RWPE2 (cell line): ENCODE data around the gene FASLG.

Experiments used
- ATAC-seq: fragments of 200-7000 bp; cut with Tn5 transposase; 3 replicates; pipeline ENCODE4 v1.9.1; 2021; ENCODE audit warnings: low read depth
- DNase-seq: peaks from one replicate; pipeline ENCODE4 v3.0.0-alpha.2; 2020; ENCODE audit warnings: low spot score
- H3K27ac ChIP-seq: fragments of 450-650 bp; 2 replicates; pipeline ENCODE4 v1.5.1; 2017; ENCODE audit warnings: mild to moderate bottlenecking; ENCODE audit not compliant: poor library complexity, severe bottlenecking
- H3K27me3 ChIP-seq: fragments of 250-450 bp; sonication (Bioruptor Pico); 2 replicates; pipeline ENCODE4 v1.5.1; 2021; ENCODE audit warnings: mild to moderate bottlenecking, moderate library complexity; ENCODE audit not compliant: insufficient read depth, poor library complexity, severe bottlenecking
- H3K36me3 ChIP-seq: fragments of 250-450 bp; sonication (Bioruptor Pico); 2 replicates; pipeline ENCODE4 v1.5.1; 2020; ENCODE audit warnings: low read depth, mild to moderate bottlenecking, moderate library complexity
- H3K4me1 ChIP-seq: fragments of 250-450 bp; sonication (Bioruptor Pico); 2 replicates; pipeline ENCODE4 v1.5.1; 2021; ENCODE audit warnings: mild to moderate bottlenecking, moderate library complexity; ENCODE audit not compliant: insufficient read depth, poor library complexity, severe bottlenecking
- H3K4me3 ChIP-seq: fragments of 250-450 bp; sonication (Bioruptor Pico); 2 replicates; pipeline ENCODE4 v1.5.1; 2021; ENCODE audit warnings: mild to moderate bottlenecking, moderate library complexity; ENCODE audit not compliant: severe bottlenecking
- H3K9me3 ChIP-seq: fragments of 250-450 bp; sonication (Bioruptor Pico); 2 replicates; pipeline ENCODE4 v1.5.1; 2021; ENCODE audit warnings: mild to moderate bottlenecking, moderate library complexity; ENCODE audit not compliant: severe bottlenecking
- TF ChIP-seq, protein P1 (sequence below): fragments of 450-650 bp; IDR thresholded peaks from one replicate; pipeline ENCODE4 v1.5.1; 2017; ENCODE audit warnings: mild to moderate bottlenecking, moderate library complexity; ENCODE audit not compliant: poor library complexity, severe bottlenecking

Gene FASLG, protein sequence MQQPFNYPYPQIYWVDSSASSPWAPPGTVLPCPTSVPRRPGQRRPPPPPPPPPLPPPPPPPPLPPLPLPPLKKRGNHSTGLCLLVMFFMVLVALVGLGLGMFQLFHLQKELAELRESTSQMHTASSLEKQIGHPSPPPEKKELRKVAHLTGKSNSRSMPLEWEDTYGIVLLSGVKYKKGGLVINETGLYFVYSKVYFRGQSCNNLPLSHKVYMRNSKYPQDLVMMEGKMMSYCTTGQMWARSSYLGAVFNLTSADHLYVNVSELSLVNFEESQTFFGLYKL

DNA sequence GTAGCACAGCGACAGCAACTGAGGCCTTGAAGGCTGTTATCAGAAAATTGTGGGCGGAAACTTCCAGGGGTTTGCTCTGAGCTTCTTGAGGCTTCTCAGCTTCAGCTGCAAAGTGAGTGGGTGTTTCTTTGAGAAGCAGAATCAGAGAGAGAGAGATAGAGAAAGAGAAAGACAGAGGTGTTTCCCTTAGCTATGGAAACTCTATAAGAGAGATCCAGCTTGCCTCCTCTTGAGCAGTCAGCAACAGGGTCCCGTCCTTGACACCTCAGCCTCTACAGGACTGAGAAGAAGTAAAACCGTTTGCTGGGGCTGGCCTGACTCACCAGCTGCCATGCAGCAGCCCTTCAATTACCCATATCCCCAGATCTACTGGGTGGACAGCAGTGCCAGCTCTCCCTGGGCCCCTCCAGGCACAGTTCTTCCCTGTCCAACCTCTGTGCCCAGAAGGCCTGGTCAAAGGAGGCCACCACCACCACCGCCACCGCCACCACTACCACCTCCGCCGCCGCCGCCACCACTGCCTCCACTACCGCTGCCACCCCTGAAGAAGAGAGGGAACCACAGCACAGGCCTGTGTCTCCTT is at the start of gene FASLG:
FASLG (plus strand) TSS at position 233 of the 583 bp plus-strand sequence; CDS start at position 332, 99 bp downstream.
- Histone ChIP-seq H3K27ac (no peak within 1 kb of the TSS), H3K4me1 (peaks cover 15% of the 10 kb centered on the region), H3K36me3 (no peaks in the 10 kb centered on the region), H3K9me3 (no peaks in the 10 kb centered on the region), H3K4me3 (no peak within 1 kb of the TSS), H3K27me3 (no peaks in the 10 kb centered on the region)
- TF ChIP-seq, protein P1, sequence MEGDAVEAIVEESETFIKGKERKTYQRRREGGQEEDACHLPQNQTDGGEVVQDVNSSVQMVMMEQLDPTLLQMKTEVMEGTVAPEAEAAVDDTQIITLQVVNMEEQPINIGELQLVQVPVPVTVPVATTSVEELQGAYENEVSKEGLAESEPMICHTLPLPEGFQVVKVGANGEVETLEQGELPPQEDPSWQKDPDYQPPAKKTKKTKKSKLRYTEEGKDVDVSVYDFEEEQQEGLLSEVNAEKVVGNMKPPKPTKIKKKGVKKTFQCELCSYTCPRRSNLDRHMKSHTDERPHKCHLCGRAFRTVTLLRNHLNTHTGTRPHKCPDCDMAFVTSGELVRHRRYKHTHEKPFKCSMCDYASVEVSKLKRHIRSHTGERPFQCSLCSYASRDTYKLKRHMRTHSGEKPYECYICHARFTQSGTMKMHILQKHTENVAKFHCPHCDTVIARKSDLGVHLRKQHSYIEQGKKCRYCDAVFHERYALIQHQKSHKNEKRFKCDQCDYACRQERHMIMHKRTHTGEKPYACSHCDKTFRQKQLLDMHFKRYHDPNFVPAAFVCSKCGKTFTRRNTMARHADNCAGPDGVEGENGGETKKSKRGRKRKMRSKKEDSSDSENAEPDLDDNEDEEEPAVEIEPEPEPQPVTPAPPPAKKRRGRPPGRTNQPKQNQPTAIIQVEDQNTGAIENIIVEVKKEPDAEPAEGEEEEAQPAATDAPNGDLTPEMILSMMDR, result no peak
- no peak for ATAC-seq
- DNase-seq, result no peak

DNA sequence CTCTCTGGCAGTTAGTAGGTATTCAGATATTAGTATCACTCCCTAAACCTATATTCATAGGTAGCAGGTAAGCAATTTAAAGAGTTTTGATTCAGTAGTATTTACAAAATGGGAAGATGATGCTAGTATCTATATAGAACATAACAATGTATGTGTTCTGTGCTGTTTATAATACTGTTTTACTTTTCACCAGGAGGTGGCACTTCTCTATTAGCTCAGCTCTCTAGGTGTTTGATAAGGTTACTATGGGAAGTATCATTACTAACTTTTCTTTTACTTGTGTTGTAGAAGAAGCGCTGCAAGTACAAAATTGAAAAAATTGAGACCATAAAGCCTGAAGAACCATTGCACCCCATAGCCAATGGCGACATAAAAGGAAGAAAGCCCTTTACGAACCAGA is 49.4 kb upstream of the FASLG start:
- DNase-seq, result no peak
- TF ChIP-seq, protein P1, result peak; percentile 70
- H3K36me3 ChIP-seq, result peaks cover 43% of the 10 kb centered on the region
- H3K4me3 ChIP-seq, result no peak overlapping the region
- H3K9me3 ChIP-seq, result no peaks in the 10 kb centered on the region
- H3K4me1 ChIP-seq, result no peaks in the 10 kb centered on the region
- no peak overlapping the region for H3K27ac ChIP-seq
- no peaks in the 10 kb centered on the region for H3K27me3 ChIP-seq
- ATAC-seq, result peak; percentile 73; the same call in 2 of the 3 replicates

DNA sequence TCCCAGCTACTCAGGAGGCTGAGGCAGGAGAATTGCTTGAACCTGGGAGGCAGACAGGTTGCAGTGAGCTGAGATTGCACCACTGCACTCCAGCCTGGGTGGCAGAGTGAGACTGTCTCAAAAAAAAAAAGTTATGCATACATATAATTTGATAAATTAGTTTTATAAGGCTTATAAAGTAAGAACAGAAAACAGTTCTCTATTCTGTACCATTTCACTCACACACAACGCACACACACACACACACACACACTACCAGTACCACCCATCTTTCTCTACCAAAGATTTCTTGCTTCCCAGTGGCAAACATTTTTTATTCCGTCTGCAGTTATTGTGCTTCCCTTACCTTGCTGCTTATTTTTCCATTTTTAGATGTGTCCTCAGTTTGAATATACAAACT is 46.4 kb upstream of the FASLG start:
- Histone ChIP-seq H3K4me3 (no peak overlapping the region), H3K27me3 (no peaks in the 10 kb centered on the region), H3K9me3 (no peaks in the 10 kb centered on the region), H3K36me3 (peaks cover 38% of the 10 kb centered on the region), H3K4me1 (no peaks in the 10 kb centered on the region), H3K27ac (no peak overlapping the region)
- ATAC-seq (no peak), DNase-seq (no peak)
- TF ChIP-seq, protein P1, result no peak

DNA sequence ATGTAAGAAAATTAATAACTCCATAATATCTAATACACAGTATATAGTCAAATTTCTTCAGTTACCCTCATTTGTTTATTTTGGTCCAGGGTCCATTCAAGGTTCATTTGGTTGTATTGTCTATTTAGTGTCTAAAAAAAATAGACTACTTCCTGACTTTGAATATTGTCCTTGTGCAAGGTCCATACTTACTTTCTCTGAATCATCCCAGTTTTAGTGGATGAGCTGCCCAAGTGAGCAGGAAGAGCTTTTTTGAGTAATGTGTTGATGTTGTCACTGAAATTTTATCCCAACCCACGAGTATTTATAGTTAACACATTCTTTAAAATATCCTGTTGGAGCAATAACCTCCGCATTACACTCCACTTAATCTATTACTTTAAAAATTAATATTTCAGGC is 45.6 kb upstream of the FASLG start:
- Histone ChIP-seq H3K36me3 (peaks cover 31% of the 10 kb centered on the region), H3K4me3 (no peak overlapping the region), H3K27me3 (no peaks in the 10 kb centered on the region), H3K9me3 (peaks cover 5% of the 10 kb centered on the region), H3K27ac (no peak overlapping the region), H3K4me1 (no peaks in the 10 kb centered on the region)
- DNase-seq, result no peak
- ATAC-seq, result 0 out of 3 replicates have a peak, but pooled peaks have one; percentile 29
- TF ChIP-seq, protein P1, result no peak

DNA sequence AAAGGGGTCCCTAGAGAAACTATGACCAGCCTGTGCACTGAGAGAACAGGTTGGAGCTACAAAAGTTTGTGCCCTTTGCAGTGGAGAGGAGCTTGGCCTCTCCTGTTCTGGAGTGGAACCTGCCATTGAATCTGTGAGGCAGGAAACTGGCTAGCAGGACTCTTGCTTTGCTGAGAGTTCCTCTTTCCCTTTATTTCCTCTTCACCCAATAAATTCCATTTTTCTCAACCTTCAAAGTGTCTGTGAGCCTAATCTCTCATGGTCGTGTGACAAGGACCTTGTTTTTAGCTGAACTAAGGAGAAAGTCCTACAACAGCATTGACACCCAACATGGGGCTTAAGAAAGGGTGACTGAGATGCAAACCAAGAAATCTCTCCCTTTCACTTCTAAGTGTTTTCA is 42.7 kb upstream of the FASLG start:
- Histone ChIP-seq H3K4me1 (no peaks in the 10 kb centered on the region), H3K27me3 (no peaks in the 10 kb centered on the region), H3K4me3 (no peak overlapping the region), H3K9me3 (peaks cover 15% of the 10 kb centered on the region), H3K27ac (no peak overlapping the region), H3K36me3 (peaks cover 8% of the 10 kb centered on the region; the same call in 1 of the 2 replicates)
- DNase-seq (no peak), ATAC-seq (no peak)
- TF ChIP-seq, protein P1, result no peak
